Panc1 (cell line): ENCODE data around the gene SDR39U1. TPM values are rescaled to one million over a fixed set of nuclear protein-coding genes. Genes with fewer than 3 reads are reported as not detected.

ENCODE experiments used
- ATAC-seq: fragments of 200-7000 bp; cut with Tn5 transposase; 2 replicates; pipeline ENCODE4 v1.9.1; 2020; ENCODE audit warnings: mild to moderate bottlenecking, moderate library complexity
- BruUV-seq: library from RNA; stranded (reverse); fragments of 400-500 nt; replicated peaks from 2 replicates; lab custom pipeline; 2021; lab: Mats Ljungman, UMichigan
- CTCF ChIA-PET: fragments of 300-600 bp; sonication (Branson Sonifier 250); formaldehyde crosslinking; loops from one replicate; lab custom pipeline; 2022; ENCODE audit warnings: antibody characterized with exemption; lab: Charles Lee
- POLR2A ChIA-PET: fragments of 300-600 bp; sonication (Branson Sonifier 250); formaldehyde crosslinking; loops from one replicate; lab custom pipeline; 2022; ENCODE audit warnings: antibody characterized with exemption; lab: Charles Lee
- DNase-seq: peaks from one replicate; pipeline ENCODE4 v3.0.0-alpha.2; 2010; ENCODE audit warnings: low read depth, low spot score
- H3K27ac ChIP-seq: 2 replicates; pipeline ENCODE4 v1.5.1; 2011; ENCODE audit warnings: mild to moderate bottlenecking, low read length, inconsistent platforms
- H3K27me3 ChIP-seq: fragments of 200-500 bp; sonication (Bioruptor generic); 2 replicates; pipeline ENCODE4 v1.6.0; 2014; ENCODE audit warnings: low read length, inconsistent platforms; ENCODE audit not compliant: control insufficient read depth, insufficient read depth
- H3K36me3 ChIP-seq: fragments of 200-500 bp; sonication (Bioruptor generic); 2 replicates; pipeline ENCODE4 v1.5.1; 2014; ENCODE audit warnings: inconsistent platforms, mild to moderate bottlenecking, low read length, moderate library complexity; ENCODE audit not compliant: control insufficient read depth, insufficient read depth
- H3K4me1 ChIP-seq: 2 replicates; pipeline ENCODE4 v1.5.1; 2011; ENCODE audit warnings: inconsistent platforms, mild to moderate bottlenecking, low read length, moderate library complexity; ENCODE audit not compliant: control insufficient read depth, insufficient read depth
- H3K4me3 ChIP-seq, 2 experiments: 2 replicates each; pipeline ENCODE4 v1.5.1; 2011 to 2012; ENCODE audit warnings: low read depth in 2 of 2, low read length in 2 of 2, mild to moderate bottlenecking in 2 of 2, inconsistent platforms in 1 of 2, moderate library complexity in 1 of 2
- H3K9me3 ChIP-seq: fragments of 200-500 bp; sonication (Bioruptor generic); 2 replicates; pipeline ENCODE4 v1.5.1; 2014; ENCODE audit warnings: low read depth, mild to moderate bottlenecking, inconsistent platforms, low read length, moderate library complexity; ENCODE audit not compliant: control insufficient read depth, insufficient read depth
- POLR2AphosphoS5 ChIP-seq: IDR thresholded peaks from 2 replicates; pipeline ENCODE4 v1.6.1; 2012; ENCODE audit warnings: mild to moderate bottlenecking, low read depth, low read length, moderate library complexity
- SIN3A ChIP-seq: IDR thresholded peaks from 2 replicates; pipeline ENCODE4 v1.6.1; 2012; ENCODE audit warnings: low read depth, mild to moderate bottlenecking, low read length, moderate library complexity, borderline replicate concordance; ENCODE audit not compliant: insufficient read depth
- TCF7L2 ChIP-seq: IDR thresholded peaks from 2 replicates; pipeline ENCODE4 v1.6.1; 2011; ENCODE audit warnings: mild to moderate bottlenecking, low read depth, low read length, inconsistent platforms
- in situ Hi-C: cut with HindIII; loops from 2 replicates; pipeline ENCODE4 v1.10.0; 2016; ENCODE audit warnings: low sequenced_read_pairs, low pct_unique_long_range_greater_than_20kb
- intact Hi-C: fragments of 100-400 bp; cut with micrococcal nuclease; formaldehyde crosslinking; loops from one replicate; pipeline ENCODE4 v1.10.0; 2022; ENCODE audit not compliant: unreplicated experiment
- total RNA-seq: library from RNA; stranded (reverse); gene quantifications from one replicate; pipeline ENCODE4 v1.2.1, GENCODE V29; 2021; ENCODE audit not compliant: unreplicated experiment
- TF ChIP-seq, protein P1 (sequence below), 2 experiments: IDR thresholded peaks; 2 replicates each; pipeline ENCODE4 v1.6.1; 2011 to 2012; ENCODE audit warnings: low read depth in 2 of 2, control low read depth in 1 of 2, low read length in 1 of 2, mild to moderate bottlenecking in 1 of 2, moderate library complexity in 1 of 2; ENCODE audit not compliant: insufficient read depth in 1 of 2
- TF ChIP-seq, protein P2 (sequence below): fragments of 450-650 bp; IDR thresholded peaks from 2 replicates; pipeline ENCODE4 v1.5.1; 2017; ENCODE audit warnings: mild to moderate bottlenecking

The SDR39U1 gene
- total RNA-seq, 1 experiment from 2014 or later = 54.2 TPM

DNA sequence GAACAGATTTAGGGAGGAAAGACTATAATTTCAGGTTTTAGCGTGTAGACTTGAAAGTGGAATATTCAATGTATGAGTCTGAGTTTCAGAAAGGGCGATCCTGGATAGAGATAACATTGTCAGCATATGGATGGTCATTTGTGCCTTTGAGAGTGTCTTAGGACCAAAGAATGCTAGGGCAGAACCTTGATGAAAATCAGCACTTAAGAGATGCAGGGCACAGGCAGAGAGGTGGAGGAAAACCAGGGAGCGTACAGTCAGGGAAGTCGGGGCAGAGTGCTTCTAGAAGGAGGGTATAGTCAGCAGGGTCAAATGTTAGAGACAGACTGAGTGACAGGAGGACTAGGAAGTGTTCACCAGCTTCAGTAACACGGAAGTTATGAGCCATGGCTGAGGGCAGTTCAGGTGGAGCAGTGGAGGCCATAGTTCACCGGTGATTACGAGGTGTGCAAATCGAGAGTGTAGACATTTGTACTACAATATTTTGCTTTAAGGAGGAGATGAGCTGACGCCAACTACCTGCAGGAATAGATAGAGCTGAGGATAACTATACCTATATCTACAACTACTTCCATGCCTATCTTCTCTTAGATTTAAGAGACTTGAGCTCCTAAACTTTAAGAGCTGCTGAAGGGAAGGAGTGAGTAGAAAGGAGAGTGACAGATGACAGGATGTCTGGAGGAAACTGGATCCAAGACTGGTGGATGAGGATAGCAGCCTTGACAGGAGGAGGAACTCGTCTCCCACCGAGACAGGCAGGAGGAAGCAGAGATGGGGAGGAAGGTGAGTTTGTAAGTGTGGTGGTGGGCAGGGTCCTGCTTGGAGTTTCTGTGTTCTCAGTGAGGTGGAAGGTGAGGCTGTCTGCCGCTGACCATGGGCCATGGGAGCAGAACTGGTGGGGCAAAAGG is 19.6 kb downstream of the SDR39U1 start:
- no peak overlapping the region for H3K4me3 ChIP-seq
- H3K9me3 ChIP-seq = no peaks in the 10 kb centered on the region
- H3K27me3 ChIP-seq = no peaks in the 10 kb centered on the region
- POLR2A ChIA-PET = no interaction called here
- intact Hi-C loops = no loop called here
- TF ChIP-seq, protein P1, sequence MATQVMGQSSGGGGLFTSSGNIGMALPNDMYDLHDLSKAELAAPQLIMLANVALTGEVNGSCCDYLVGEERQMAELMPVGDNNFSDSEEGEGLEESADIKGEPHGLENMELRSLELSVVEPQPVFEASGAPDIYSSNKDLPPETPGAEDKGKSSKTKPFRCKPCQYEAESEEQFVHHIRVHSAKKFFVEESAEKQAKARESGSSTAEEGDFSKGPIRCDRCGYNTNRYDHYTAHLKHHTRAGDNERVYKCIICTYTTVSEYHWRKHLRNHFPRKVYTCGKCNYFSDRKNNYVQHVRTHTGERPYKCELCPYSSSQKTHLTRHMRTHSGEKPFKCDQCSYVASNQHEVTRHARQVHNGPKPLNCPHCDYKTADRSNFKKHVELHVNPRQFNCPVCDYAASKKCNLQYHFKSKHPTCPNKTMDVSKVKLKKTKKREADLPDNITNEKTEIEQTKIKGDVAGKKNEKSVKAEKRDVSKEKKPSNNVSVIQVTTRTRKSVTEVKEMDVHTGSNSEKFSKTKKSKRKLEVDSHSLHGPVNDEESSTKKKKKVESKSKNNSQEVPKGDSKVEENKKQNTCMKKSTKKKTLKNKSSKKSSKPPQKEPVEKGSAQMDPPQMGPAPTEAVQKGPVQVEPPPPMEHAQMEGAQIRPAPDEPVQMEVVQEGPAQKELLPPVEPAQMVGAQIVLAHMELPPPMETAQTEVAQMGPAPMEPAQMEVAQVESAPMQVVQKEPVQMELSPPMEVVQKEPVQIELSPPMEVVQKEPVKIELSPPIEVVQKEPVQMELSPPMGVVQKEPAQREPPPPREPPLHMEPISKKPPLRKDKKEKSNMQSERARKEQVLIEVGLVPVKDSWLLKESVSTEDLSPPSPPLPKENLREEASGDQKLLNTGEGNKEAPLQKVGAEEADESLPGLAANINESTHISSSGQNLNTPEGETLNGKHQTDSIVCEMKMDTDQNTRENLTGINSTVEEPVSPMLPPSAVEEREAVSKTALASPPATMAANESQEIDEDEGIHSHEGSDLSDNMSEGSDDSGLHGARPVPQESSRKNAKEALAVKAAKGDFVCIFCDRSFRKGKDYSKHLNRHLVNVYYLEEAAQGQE (IDR thresholded peaks at IDR 0.05; ENCODE audit: insufficient read depth in 1 of 2, low read depth in 2 of 2, low read length in 1 of 2) = no peak
- TF ChIP-seq, protein P2, sequence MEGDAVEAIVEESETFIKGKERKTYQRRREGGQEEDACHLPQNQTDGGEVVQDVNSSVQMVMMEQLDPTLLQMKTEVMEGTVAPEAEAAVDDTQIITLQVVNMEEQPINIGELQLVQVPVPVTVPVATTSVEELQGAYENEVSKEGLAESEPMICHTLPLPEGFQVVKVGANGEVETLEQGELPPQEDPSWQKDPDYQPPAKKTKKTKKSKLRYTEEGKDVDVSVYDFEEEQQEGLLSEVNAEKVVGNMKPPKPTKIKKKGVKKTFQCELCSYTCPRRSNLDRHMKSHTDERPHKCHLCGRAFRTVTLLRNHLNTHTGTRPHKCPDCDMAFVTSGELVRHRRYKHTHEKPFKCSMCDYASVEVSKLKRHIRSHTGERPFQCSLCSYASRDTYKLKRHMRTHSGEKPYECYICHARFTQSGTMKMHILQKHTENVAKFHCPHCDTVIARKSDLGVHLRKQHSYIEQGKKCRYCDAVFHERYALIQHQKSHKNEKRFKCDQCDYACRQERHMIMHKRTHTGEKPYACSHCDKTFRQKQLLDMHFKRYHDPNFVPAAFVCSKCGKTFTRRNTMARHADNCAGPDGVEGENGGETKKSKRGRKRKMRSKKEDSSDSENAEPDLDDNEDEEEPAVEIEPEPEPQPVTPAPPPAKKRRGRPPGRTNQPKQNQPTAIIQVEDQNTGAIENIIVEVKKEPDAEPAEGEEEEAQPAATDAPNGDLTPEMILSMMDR = no peak
- TF ChIP-seq SIN3A (no peak), POLR2AphosphoS5 (no peak)
- BruUV-seq = no TSS peak
- CTCF ChIA-PET = interaction anchor here (1.2 kb wide), 1 partner anchor 9 kb away, joined by 4 read pairs; no protein-coding TSS in a partner anchor
- DNase-seq (no peak), ATAC-seq (no peak)
- no peak overlapping the region for H3K27ac ChIP-seq
- no peaks in the 10 kb centered on the region for H3K4me1 ChIP-seq
- in situ Hi-C loops = no loop called here
- H3K36me3 ChIP-seq = no peaks in the 10 kb centered on the region

DNA sequence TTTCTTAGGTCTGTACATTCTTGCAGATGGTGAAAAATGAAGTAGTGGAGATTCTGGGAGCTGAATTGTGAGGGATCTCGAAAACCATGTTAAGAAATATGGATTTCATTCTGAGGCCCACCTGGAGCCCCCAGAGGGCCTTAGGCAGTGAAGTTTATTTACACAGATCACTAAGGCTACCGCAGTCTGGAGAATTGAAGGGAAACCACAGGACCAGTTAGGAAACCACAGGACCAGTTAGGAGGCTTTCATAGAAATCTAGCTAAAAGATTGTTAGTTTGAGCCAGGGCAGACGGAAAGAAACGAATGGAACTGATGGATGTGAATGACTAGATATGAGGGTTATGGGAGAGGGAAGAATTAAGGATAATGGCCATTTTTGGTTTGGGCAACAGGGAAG is 20.3 kb downstream of the SDR39U1 start:
- ChIA-PET CTCF (no interaction called here), POLR2A (no interaction called here)
- H3K4me3 ChIP-seq = no peak overlapping the region
- DNase-seq (no peak), ATAC-seq (no peak)
- TF ChIP-seq SIN3A (no peak), TCF7L2 (no peak), POLR2AphosphoS5 (no peak)
- TF ChIP-seq, protein P1 (IDR thresholded peaks at IDR 0.05; ENCODE audit: insufficient read depth in 1 of 2, low read depth in 2 of 2, low read length in 1 of 2) = no peak
- TF ChIP-seq, protein P2 = no peak
- no peaks in the 10 kb centered on the region for H3K27me3 ChIP-seq
- no peaks in the 10 kb centered on the region for H3K36me3 ChIP-seq
- H3K9me3 ChIP-seq = no peaks in the 10 kb centered on the region
- H3K4me1 ChIP-seq = no peaks in the 10 kb centered on the region
- no peak overlapping the region for H3K27ac ChIP-seq
- intact Hi-C loops (no loop called here), in situ Hi-C loops (no loop called here)
- no TSS peak for BruUV-seq
